ENCODE data around the gene MAP2.

Gene MAP2

DNA sequence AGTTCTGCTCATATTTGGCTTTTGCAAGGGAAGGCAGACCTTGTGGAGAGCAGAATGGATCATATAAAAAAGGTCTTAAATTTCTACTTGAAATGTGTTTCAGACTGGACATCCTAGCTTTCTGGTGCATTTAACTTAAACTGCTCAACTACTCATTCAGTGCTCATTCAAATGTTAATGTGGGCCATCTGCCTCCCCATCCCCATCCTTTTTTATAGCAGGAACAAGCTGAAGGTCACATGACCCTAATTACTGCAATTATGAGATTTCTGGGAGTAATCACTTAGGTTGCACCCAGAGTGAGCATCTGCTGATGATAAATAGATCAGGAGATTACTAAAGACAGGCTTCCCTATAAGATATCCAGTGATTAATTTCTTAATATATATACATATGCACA lies 96.1 kb downstream of the MAP2 start:
- H3K4me3 ChIP-seq (ENCODE audit: low read length) = no peak overlapping the region
- no peak for TF ChIP-seq ZNF274 (IDR thresholded peaks at IDR 0.05; ENCODE audit: low read depth, low read length)

DNA sequence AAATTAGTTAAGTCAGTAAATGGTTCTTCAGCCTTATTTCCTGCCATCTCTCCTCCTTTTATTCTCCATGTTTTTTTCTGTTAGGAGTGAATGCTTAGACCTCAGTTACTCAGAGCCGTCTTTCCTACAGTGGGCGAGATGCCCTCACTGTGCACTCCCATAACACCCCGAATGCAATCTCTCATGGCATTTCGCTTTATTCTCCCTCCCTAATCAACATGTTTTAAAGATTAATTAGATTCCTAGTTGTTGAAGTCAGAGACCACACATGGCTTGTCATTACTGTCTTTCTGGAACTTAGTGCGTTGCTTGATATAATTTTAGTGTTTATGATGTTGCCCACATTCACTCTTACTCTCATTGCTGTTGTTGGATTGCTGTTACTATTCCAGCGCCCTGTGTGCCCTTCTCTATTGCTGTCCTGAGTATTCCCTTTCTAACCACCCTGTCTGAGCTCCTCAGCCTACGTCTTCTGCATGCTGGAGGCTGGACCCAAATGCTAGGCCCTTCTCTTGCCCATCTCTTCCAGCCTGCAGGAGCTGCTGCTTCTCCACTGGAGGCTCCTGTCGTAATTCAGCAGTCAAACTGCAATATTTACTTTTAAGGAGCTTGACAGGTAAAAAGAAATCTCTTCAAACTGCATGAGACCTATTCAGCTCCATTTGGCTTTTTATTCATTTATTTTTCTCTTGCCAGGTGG lies 99.3 kb downstream of the MAP2 start:
- no peak overlapping the region for H3K4me3 ChIP-seq (ENCODE audit: low read length)
- TF ChIP-seq ZNF274 (IDR thresholded peaks at IDR 0.05; ENCODE audit: low read depth, low read length) = no peak

DNA sequence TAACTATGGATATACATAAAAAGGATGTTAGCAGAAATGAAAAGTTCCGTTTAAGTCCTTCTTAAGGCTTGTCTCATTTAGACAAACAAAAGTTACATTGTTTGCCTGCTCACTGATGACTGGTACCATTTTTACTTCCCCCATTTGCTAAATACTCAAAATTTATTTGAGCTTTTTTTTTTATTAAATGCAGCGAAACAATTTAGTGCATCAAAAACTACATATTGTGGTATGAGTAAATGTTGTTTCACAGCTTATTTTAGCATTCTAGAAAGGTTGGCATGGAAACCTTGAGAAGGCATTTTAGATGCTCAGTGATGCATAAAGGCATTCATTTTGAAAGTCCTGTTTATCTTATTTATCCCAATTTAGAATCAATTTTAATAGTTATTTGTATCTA lies 100.0 kb downstream of the MAP2 start:
- no peak for TF ChIP-seq ZNF274 (IDR thresholded peaks at IDR 0.05; ENCODE audit: low read depth, low read length)
- no peak overlapping the region for H3K4me3 ChIP-seq (ENCODE audit: low read length)

DNA sequence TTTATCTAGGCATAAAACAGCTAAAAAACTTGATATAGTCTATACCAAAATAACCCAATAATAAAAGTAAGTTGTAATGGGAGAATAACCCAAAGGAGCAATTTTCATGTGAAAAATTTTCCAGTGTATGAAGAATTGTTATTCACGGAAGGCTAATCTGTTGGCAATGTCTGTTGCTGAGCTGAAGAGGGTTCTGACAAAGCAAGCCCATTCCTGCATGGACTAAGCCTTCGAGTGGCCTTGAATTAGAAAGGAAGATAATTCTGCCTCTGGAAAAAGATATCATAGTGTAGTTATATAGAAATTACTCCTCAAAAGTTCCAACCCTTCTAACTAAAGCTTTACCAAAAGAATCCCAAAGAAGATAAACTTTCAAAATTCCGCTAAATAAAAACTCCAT lies 101.5 kb downstream of the MAP2 start:
- no peak overlapping the region for H3K4me3 ChIP-seq (ENCODE audit: low read length)
- TF ChIP-seq ZNF274 (IDR thresholded peaks at IDR 0.05; ENCODE audit: low read depth, low read length) = no peak

DNA sequence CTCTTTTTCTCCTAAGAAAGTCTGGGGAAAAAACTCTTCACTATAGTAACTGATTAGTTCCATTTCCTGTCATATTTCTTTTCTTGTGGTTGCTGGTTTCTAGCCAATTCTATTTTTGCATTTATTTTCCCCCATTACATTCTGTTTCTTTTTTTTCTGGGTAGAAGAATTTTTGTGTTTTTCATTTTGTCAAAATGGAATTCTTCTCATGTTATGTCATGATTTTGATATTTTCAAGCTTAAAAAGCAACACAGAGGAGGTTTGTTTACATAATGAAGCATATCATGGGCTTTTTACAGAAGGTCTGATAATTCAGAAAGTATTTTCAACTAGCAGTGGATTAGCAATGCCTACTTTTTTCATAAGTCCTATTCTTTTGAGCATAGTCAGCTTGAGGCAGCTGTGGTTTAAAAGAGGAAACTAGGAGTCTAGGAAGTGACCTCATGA lies 102.0 kb downstream of the MAP2 start:
- TF ChIP-seq ZNF274 (IDR thresholded peaks at IDR 0.05; ENCODE audit: low read depth, low read length) = no peak
- H3K4me3 ChIP-seq (ENCODE audit: low read length) = no peak overlapping the region

DNA sequence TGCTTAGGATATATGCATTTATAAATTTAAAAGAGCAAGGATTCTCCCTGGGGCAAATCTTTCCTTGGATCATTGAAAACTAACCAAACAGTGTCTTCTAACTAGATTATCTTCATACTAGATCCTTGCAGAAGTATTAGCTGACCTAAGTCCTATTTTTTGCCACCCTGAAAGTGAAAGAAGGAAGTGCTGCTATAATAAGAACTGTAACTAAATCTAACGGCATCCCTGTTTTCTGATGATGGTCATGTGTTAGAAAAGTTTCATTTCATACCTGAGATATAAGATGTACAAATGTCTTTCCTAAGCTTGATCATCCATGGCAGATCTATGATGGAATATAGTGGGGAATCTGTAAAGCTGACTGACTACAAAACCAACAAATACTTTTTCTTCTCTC lies 102.7 kb downstream of the MAP2 start:
- no peak for TF ChIP-seq ZNF274 (IDR thresholded peaks at IDR 0.05; ENCODE audit: low read depth, low read length)
- H3K4me3 ChIP-seq (ENCODE audit: low read length) = no peak overlapping the region

DNA sequence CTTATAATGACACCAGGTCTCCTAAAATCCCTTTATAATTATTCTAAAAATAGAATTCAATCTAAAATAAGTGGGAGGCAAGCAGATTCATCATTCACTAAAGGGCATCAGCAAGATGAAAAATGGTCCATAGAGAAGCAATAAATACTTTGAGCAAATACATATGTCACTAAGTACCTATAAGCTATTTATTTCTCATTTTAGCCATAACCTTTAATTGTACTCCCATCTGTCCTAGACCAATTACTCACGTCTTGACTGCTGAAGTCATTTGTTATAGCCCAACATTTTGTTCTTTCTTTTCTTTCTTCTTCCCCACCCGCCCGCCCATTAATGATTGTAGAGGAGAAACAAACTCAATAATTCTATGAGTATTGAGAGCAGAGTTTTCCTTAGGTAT lies 105.7 kb downstream of the MAP2 start:
- H3K4me3 ChIP-seq (ENCODE audit: low read length) = no peak overlapping the region
- no peak for TF ChIP-seq ZNF274 (IDR thresholded peaks at IDR 0.05; ENCODE audit: low read depth, low read length)

DNA sequence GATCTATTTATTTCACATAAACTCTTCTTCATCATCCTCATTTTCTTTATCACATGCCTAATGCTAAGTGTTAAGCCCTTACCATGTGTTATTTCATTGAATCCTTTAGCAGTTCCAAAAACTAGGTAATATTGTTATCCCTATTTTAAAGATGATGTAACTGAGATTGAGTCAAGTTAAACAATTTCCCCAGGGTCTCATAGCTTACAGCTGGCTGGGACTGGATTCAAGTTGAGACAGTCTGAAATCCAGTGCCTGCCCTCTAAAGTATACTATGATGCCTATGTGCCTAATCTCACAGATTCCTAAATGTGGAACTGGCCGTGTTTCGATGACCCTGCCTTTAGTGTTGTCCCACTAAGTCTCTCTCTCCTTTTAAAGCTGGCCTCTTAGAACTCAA lies 108.5 kb downstream of the MAP2 start:
- H3K4me3 ChIP-seq (ENCODE audit: low read length) = no peak overlapping the region
- TF ChIP-seq ZNF274 (IDR thresholded peaks at IDR 0.05; ENCODE audit: low read depth, low read length) = no peak

DNA sequence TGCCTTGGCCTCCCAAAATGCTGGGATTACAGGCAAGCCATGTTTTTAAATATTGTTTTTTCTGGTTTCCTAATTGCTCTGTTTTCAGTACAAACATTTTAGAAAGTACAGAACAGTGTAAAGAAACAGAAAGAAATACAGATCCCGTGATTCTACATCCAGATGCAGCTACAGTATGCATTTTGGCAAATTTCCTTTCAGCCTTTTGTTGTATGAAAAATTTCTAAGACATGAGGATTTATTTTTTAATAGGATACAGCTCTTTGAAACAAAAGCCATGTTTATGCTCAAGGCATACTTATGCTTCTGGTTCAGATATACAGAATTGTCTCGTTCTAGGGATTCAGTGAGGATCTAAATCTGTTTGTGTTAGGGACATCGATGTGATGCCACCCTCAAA lies 109.5 kb downstream of the MAP2 start:
- TF ChIP-seq ZNF274 (IDR thresholded peaks at IDR 0.05; ENCODE audit: low read depth, low read length) = no peak
- H3K4me3 ChIP-seq (ENCODE audit: low read length) = no peak overlapping the region

DNA sequence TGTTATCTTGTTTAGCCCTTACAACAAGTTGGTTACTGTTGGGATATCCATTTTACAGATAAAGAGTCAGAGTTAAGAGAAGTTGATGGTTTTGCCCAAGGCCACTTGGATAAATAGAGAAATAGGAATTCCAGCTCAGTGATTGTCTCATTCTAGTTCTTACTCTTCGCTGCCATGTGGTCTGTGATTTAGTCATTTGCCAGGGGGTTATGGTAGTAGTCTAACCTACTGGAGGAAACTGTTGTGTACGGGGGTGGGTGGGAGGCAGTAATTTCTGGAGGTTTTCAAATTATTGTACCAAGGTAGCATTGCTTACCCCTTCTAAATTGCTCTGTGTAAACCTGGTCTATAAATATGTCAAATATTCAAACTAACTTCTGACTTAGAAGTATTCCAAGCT lies 110.4 kb downstream of the MAP2 start:
- H3K4me3 ChIP-seq (ENCODE audit: low read length) = no peak overlapping the region
- no peak for TF ChIP-seq ZNF274 (IDR thresholded peaks at IDR 0.05; ENCODE audit: low read depth, low read length)

DNA sequence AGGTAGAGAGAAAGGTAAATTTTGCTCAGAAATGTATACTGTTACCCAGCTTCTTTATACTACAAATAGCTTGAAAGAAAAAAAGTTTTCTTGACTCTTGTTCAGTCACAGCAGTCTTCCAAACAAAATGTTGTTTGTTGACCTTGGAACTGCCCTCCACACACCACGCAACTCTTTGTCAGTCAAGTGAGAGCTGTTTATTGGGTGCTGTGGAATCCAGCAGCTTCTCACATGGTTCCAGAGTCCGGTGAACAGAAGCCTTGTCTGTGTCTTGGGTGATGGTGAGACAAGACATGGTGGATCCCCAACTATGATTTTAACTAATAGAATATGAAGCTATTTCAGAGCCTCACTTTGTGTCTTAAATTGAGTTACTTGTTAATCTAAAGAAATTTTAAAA lies 112.5 kb downstream of the MAP2 start:
- no peak overlapping the region for H3K4me3 ChIP-seq (ENCODE audit: low read length)
- TF ChIP-seq ZNF274 (IDR thresholded peaks at IDR 0.05; ENCODE audit: low read depth, low read length) = no peak

DNA sequence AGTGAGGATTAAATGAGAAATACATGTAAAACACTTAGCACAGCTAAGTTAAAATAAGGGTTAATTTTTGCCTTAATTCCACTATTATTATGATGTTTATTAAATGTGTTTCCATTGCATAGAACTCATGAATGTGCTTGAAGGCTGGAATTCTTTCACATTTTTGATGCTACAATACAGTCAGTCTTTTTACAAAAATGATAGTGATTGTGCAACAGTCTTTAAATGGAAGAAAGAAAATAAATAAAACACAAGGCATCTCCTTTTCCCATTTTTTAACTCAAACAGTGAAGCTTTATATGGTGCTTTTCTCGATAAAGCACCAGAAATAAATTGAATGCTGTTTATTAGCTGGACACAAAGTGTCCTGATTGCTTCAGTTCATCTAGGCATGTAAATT lies 123.9 kb downstream of the MAP2 start:
- no peak overlapping the region for H3K4me3 ChIP-seq (ENCODE audit: low read length)
- no peak for TF ChIP-seq ZNF274 (IDR thresholded peaks at IDR 0.05; ENCODE audit: low read depth, low read length)

DNA sequence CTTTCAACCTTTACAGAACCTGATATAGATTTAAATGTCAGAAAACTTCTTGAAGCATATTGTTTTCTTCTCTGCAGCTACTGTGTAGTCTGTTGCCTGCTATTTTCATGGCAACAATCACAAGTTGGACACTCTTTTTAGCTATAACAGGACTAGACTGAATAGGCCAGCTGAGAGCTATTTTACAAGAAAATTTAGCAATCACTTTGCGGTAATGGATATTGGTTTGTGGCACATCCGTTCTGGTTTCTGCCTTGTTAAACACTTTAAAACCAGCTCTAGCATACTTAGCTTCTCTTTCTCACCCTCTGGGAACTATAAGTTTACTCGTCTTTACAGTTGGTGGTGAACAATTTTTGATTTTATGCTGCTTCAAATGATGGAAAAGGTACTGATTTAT lies 125.7 kb downstream of the MAP2 start:
- no peak for TF ChIP-seq ZNF274 (IDR thresholded peaks at IDR 0.05; ENCODE audit: low read depth, low read length)
- no peak overlapping the region for H3K4me3 ChIP-seq (ENCODE audit: low read length)

DNA sequence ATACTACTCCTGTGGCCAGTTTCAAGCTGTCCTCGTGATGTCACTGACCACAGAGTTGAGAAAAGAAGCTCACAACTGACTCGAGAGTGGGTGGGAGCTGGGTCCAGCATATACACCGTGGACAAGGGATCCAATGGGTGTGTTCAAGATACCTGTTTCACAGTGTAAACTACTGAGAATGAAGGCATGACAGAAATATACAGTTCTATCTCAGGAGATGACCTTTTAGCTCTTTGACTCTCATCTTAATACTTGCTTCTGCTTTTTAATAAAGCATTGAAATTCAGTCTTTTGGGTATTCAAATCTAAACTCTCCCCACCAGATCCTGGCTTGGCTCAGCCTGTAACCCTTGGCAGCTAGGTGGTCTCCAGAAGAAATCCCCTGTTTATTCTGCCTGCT lies 130.1 kb downstream of the MAP2 start:
- no peak overlapping the region for H3K4me3 ChIP-seq (ENCODE audit: low read length)
- no peak for TF ChIP-seq ZNF274 (IDR thresholded peaks at IDR 0.05; ENCODE audit: low read depth, low read length)

DNA sequence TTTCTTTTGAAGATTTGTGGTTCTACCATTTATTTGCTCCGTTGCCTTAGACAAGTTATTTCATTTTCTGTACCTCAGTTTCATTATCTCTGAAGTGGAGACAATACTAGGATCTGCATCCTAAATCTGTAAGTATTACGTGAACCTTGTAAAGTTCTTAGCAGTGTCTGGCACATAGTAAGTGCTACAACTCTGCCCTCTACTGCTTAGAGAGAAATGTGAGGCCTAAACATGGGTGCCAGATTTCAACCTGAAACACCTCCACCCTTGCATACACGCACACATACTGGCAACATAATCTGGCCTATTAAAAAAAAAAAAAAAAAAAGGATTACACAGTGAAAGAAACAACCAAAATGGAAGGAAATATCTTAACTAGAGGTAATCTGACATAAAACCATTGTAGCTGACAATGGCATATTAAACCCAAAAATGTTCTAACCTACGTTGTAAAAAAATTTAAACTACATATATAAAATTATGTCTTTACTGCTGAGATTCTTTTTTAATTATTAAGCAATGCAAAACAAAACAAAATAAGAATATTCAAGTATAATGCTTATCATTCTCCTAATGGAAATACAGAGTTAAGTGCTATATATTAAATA lies 132.6 kb downstream of the MAP2 start:
- H3K4me3 ChIP-seq (ENCODE audit: low read length) = no peak overlapping the region
- no peak for TF ChIP-seq ZNF274 (IDR thresholded peaks at IDR 0.05; ENCODE audit: low read depth, low read length)

DNA sequence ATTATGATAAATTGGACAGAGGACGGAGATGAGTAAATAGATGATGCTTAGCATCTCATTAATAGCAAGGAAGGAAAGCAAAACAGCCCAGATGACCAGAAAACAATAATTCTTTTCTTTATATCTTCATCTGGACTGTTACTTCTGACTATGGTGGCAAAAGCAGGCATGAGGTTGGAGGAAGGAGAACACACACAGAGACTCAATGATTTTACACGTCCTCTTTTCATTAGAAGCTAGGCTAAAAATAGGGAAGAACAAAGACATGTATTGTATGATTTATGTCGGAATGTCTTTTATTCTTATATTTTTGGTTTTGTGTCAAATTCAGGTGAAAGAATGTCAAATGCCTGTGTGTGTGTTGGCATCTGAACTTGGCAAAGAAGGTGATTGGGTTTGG lies 137.1 kb downstream of the MAP2 start:
- no peak for TF ChIP-seq ZNF274 (IDR thresholded peaks at IDR 0.05; ENCODE audit: low read depth, low read length)
- no peak overlapping the region for H3K4me3 ChIP-seq (ENCODE audit: low read length)
